GM12878 (cell line): ENCODE data around the gene GAS2L1.
A peak's percentile ranks its signal among the peaks of the same experiment; 100 is the strongest.

ENCODE experiments used
- BHLHE40 ChIP-seq, 2 experiments: fragments of 450-650 bp in 1 of 2; IDR thresholded peaks; 2 replicates each; pipeline ENCODE4 v1.6.1; 2011 to 2017; ENCODE audit warnings: low read depth in 2 of 2, borderline replicate concordance in 1 of 2, improper control_type of control experiment in 1 of 2, low read length in 1 of 2, mild to moderate bottlenecking in 1 of 2
- CHD2 ChIP-seq: IDR thresholded peaks from 2 replicates; pipeline ENCODE4 v1.6.1; 2011; ENCODE audit warnings: low read depth, low read length, improper control_type of control experiment, borderline replicate concordance
- CTCF ChIP-seq, 3 experiments: IDR thresholded peaks in 2 of 3; conservative IDR thresholded peaks in 1 of 3; 2 replicates each; pipeline ENCODE4 v1.5.1; 2011; ENCODE audit warnings: low read depth in 3 of 3, low read length in 3 of 3, mild to moderate bottlenecking in 3 of 3, control low read depth in 2 of 3, moderate library complexity in 2 of 3, inconsistent platforms in 1 of 3, mixed read lengths in 1 of 3; ENCODE audit not compliant: control insufficient read depth in 2 of 3, insufficient read depth in 1 of 3; ENCODE audit errors: extremely low read depth in 1 of 3
- EP300 ChIP-seq, 2 experiments: fragments of 150-350 bp in 1 of 2; IDR thresholded peaks; 2 replicates each; pipeline ENCODE4 v1.6.1; 2011 to 2012; ENCODE audit warnings: low read depth in 2 of 2, low read length in 2 of 2, borderline replicate concordance in 1 of 2, improper control_type of control experiment in 1 of 2, inconsistent platforms in 1 of 2; ENCODE audit not compliant: control insufficient read depth in 1 of 2
- MTA3 ChIP-seq: IDR thresholded peaks from 2 replicates; pipeline ENCODE4 v1.6.1; 2012; ENCODE audit warnings: low read length, inconsistent platforms, borderline replicate concordance
- POLR2A ChIP-seq: IDR thresholded peaks from 2 replicates; pipeline ENCODE4 v1.6.1; 2011; ENCODE audit warnings: low read depth, mild to moderate bottlenecking, low read length
- POLR2AphosphoS5 ChIP-seq: IDR thresholded peaks from 2 replicates; pipeline ENCODE4 v1.6.1; 2011; ENCODE audit warnings: mild to moderate bottlenecking, low read length, inconsistent platforms
- RFX5 ChIP-seq: IDR thresholded peaks from 2 replicates; pipeline ENCODE4 v1.6.1; 2011; ENCODE audit warnings: low read depth, low read length, improper control_type of control experiment

- TF ChIP-seq CTCF (IDR thresholded peaks at IDR 0.05 in 2 of 3, conservative IDR thresholded peaks at IDR 0.05 in 1 of 3; ENCODE audit: control insufficient read depth in 2 of 3, extremely low read depth in 1 of 3, insufficient read depth in 1 of 3, low read depth in 3 of 3, low read length in 3 of 3): peak in 2 of 3 experiments; percentile 22 to 28; a peak in 1 of 6 replicates
- no peak for TF ChIP-seq CHD2
- TF ChIP-seq BHLHE40 (IDR thresholded peaks at IDR 0.05; ENCODE audit: borderline replicate concordance in 1 of 2, low read depth in 2 of 2, low read length in 1 of 2): no peak
- TF ChIP-seq MTA3: no peak
- no peak for TF ChIP-seq EP300 (IDR thresholded peaks at IDR 0.05; ENCODE audit: borderline replicate concordance in 1 of 2, control insufficient read depth in 1 of 2, low read depth in 2 of 2, low read length in 2 of 2)
- TF ChIP-seq RFX5: no peak
- no peak for TF ChIP-seq POLR2AphosphoS5
- no peak for TF ChIP-seq POLR2A
Measured at GRCh38 chr22:29359469-29359868, 53.0 kb downstream of the GAS2L1 start.
